HG03457 (cell line): ENCODE measurements around the gene BPIFB4.
"Not testable (repeated sequence)": the region's sequence is repeated elsewhere in the genome, so short reads cannot be mapped to it uniquely, and the experiment has no call there.

Experiments used
- ATAC-seq: cut with Tn5 transposase; IDR thresholded peaks from one replicate; pipeline ENCODE4 v1.9.1; 2021; ENCODE audit warnings: moderate number of reproducible peaks; ENCODE audit not compliant: unreplicated experiment

Gene BPIFB4

DNA sequence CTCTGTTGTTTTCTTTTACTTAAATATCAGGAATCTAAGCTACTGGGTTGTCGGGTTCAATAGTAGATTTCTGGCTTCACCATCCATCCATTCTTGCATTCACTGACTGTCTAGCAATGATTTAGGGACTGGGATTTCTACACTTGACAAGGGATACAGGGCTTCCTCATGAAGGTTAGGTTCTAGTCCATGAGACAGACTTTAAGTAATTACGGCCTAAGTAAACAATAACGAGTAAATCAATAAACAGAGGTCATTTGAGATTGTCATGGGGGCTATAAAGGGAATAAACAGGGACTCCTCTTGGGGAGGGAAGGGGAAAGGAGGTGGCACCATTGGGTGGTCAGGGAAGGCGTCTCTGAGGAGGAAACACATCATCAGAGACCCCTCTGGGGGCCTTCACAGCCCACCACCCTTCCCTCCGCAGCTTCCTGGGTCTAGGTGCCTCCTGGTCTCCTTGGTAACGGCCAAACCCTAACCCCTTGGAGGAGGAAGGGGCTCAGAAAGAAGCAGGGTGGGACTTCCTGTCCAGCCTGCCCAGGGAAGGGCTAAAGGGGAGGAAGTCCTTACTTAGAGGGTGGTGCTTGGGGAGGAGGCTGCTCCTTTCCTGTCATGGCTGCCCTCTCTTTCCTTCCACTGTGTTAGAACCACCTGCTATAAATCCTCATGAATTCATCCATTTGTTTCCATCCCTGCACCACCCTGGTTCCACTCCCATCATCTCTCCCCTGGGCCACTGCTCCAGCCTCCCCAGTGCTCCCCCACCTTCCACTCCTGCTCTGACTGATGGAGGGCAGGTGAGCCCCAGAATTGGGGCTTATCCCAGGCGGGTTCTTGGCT, 33.3 kb downstream of the BPIFB4 start:
- ATAC-seq: no peak

GRCh38 chr20:33113387-33113908, 34.0 kb downstream of the BPIFB4 start:
- ATAC-seq: no peak

- not testable (repeated sequence) for ATAC-seq
Measured at GRCh38 chr20:33115501-33115900, 36.1 kb downstream of the BPIFB4 start.

- ATAC-seq: no peak
Measured at GRCh38 chr20:33119725-33120720, 40.6 kb downstream of the BPIFB4 start.

DNA sequence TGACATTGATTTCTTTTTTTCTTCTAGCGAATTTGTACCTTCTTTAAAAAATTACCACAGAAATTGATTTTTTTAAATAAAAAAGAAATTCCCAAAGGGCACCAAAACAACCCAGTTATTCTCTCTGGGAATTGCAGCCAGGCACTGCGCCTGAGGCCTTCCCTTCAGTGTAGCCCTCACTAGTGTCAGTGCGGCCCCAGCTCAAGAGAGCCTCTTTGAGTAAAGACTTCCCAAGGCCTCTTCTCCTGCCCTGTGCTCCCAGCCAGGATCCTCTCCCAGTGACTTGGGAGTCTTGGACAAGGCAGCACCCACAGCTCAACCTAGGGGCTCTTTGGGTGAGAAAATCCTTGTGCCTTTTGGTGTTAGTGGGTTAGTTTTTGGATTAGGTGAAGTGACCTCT, 41.5 kb downstream of the BPIFB4 start:
- no peak for ATAC-seq

GRCh38 chr20:33122297-33122696, 42.9 kb downstream of the BPIFB4 start:
- not testable (repeated sequence) for ATAC-seq

DNA sequence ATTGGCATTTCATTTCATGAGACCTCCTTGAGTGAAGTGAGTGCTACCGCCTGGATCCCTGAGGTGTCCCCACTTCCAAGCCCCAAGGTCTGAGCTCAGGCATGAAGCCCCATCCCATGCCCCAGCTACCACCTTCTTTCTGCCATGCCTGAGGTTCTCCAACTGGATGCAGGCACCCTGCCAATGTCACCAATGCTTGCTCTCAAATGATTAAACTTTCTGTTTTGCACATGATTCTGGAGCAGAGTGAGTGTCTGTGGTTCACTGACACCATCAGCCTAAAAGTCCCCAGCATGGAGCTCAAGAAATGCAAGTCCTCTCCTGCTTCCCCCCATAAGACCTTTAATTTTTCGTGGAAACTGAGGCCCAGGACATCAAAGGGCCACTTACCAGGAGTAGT, 44.8 kb downstream of the BPIFB4 start:
- ATAC-seq: no peak

DNA sequence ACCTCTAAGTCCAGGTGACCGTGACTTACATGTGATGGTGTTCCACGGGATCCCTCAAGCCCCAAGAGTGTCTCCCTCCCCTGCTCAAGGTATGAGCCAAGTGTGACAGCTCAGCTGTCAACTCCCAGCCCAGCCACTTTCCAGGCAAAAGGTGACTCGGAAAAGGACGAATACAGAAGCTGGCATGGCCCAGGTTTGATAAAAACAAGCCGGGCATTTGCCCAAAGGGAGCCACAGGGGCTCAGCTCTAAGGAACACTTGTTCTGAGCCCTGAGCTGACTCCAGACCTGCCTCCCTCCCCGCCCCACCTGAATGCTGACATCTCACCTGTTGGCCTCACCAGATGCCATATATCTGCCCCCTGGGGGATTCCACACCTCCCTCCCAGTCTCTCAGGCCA, 45.6 kb downstream of the BPIFB4 start:
- ATAC-seq: no peak

GRCh38 chr20:33125983-33126382, 46.5 kb downstream of the BPIFB4 start:
- no peak for ATAC-seq

DNA sequence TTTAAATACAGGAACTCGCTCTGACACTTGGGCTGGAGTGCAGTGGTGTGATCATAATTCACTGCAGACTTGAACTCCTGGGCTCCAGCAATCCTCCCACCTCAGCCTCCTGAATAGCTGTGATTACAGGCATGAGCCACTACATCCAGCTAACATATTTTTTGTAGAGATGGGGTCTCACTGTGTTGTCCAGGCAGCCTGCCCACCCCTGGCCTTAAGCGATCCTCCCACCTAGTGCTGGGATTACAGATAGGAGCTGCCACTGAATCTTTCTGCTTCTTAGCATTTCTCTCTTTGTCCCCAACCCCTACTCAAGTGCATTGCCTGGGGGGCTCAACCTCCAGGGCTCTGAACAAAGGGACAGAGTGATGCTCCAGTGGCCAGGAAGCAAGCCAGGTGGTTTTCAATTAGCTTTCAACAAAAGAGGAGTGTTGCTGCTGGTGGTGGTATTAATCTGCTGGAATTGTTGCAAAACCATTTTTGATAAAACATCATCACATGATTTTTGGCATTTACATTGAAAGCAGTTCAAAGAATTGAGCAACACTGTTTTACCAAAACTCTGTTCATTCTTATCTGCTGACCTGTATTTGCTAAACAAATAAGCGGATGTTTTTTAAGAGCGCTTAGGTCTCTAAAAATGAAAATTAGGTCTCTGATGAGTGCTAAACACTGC, 48.1 kb downstream of the BPIFB4 start:
- no peak for ATAC-seq

GRCh38 chr20:33130568-33131061, 51.2 kb downstream of the BPIFB4 start:
- no peak for ATAC-seq

DNA sequence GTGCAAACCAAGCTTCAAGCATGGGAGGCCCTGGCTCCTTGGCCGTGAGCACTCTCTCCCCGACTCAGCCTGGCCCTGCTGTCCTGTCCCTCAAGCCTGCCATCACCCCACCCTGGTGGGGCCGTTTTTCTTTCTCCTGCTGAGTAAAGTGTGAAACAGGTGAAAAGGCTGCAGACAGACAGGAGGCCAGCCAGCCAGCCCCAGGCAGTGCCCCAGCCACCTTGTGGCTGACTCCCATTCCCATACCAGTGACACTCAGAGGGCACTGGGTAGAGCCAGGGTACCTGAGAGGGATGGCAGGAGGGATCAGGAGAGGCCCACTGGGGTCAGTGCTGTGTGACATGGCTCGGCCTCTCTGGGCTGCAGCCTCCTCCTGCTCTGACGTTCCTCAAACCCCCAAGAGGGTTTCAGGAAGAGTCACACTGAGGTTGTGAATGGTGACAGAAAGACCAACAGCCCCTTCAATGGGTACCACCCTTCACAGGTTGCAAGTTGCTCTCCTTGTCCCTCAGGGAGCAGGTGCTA, 52.6 kb downstream of the BPIFB4 start:
- no peak for ATAC-seq

DNA sequence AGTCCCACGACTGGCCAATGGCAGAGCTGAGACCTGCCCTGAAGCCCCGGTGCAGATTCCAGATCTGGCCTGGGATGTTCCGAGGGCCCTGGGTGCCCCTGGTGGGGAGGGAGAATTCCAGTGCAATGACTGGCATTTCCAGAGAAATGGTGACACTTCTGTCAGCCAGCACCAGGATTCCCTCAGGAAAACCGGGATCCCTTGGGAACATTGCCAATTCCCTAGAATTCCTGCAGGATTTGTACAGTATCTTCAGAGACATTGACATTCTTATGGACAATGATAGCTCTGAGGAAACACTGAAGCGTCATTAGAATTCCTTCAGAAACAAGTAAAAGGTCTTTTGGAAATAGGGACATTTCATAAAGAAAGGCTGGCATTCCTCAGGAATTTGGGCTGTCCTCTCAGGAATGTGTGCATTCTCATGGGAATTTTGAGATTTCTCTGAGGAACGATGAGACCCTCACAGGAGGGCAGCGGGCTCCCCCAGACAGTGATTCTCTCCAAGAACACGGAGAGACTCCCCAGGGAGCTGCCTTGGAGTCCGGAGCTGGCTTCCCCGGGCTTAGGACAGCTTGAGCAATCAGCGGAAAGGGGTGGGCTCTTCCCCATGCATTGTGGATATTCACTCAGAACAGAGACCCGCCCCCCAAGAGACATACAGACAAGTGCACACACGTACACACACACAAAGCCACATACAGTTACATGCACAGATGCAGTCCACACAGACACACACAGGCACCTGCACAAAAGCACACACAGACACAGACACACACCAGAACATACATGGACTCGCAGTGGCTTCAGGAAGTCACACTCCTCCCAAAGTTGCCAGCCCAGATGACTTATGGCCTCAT, 53.3 kb downstream of the BPIFB4 start:
- no peak for ATAC-seq

- ATAC-seq: no peak
Measured at GRCh38 chr20:33133373-33133941, 54.0 kb downstream of the BPIFB4 start.

GRCh38 chr20:33137195-33137594, 57.8 kb downstream of the BPIFB4 start:
- no peak for ATAC-seq

DNA sequence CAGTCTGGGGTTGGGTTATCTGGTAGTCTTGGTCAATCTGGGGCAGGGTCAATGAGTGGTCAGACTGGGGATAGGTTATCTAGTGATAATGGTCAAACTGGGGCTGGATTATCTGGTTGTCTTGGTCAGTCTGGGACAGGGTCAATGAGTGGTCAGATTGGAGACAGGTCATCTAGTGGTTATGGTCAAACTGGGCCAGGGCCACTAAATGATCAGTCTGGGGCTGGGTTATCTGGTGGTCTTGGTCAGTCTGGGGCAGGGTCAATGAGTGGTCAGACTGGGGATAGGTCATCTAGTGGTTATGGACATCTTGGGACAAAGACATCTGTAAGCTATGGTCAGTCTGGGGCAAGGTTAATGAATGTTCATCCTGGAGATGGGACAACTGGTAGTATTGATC, 60.0 kb downstream of the BPIFB4 start:
- ATAC-seq: no peak

GRCh38 chr20:33145521-33145920, 66.1 kb downstream of the BPIFB4 start:
- no peak for ATAC-seq

DNA sequence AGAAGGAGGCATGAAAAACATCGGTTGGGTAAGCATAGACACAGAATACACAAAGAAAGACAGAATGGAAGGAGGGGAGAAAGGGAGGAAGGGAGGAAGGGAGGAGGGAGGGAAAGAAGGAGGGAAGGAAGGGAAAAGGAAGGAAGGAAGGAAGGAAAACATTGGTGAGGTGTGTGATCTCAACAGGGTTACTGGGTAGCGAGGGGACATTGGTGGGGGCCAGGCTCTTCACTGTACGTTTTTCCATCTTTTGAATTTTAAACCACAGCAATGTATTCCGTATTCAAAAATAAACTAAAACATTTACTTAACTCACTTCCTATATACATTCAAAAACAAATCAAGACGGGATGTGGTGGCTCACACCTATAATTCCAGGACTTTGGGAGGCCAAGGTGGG, 67.9 kb downstream of the BPIFB4 start:
- no peak for ATAC-seq

- ATAC-seq: no peak
Measured at GRCh38 chr20:33148040-33148439, 68.6 kb downstream of the BPIFB4 start.
